Spinal cord (tissue), 10 donors: Measurements from ENCODE around the gene IFNE. TPM values are rescaled to one million over a fixed set of nuclear protein-coding genes. Genes with fewer than 3 reads are reported as not detected.

Experiments
- DNase-seq, 6 donors: peaks; one replicate each; pipeline versions ENCODE4 v3.0.0 to v3.0.0-alpha.2; 2013 to 2015; ENCODE audit warnings: low spot score in 6 of 6, low read depth in 4 of 6
- H3K27ac ChIP-seq: one replicate; pipeline ENCODE4 v1.5.1; 2013; ENCODE audit warnings: low read depth, low read length, control low read depth
- H3K27me3 ChIP-seq: one replicate; pipeline ENCODE4 v1.6.1; 2013; ENCODE audit warnings: low read length; ENCODE audit not compliant: control insufficient read depth, insufficient read depth
- H3K36me3 ChIP-seq: one replicate; pipeline ENCODE4 v1.6.1; 2013; ENCODE audit warnings: low read length; ENCODE audit not compliant: control insufficient read depth, insufficient read depth
- H3K4me1 ChIP-seq: one replicate; pipeline ENCODE4 v1.6.1; 2013; ENCODE audit warnings: low read length; ENCODE audit not compliant: control insufficient read depth, insufficient read depth
- H3K4me3 ChIP-seq: one replicate; pipeline ENCODE4 v1.5.1; 2013; ENCODE audit warnings: low read depth, low read length, control low read depth
- H3K9me3 ChIP-seq: one replicate; pipeline ENCODE4 v1.6.1; 2013; ENCODE audit warnings: low read length; ENCODE audit not compliant: control insufficient read depth, insufficient read depth
- WGBS: methylation state at CpG from one replicate; pipeline ENCODE4 v1.1.5; 2013; ENCODE audit warnings: missing lambda C conversion rate; ENCODE audit not compliant: insufficient coverage; 5-methylcytosine and 5-hydroxymethylcytosine counted together
- long read RNA-seq, 4 donors: transcript quantifications; one replicate each; lab custom pipeline, GENCODE V29; 2026
- polyA plus RNA-seq, 2 donors: library from polyadenylated mRNA; unstranded; fragments of 120-200 nt; gene quantifications; one replicate each; pipeline ENCODE4 v1.2.1, GENCODE V29; 2013; ENCODE audit not compliant: insufficient read length in 2 of 2
- total RNA-seq, 2 donors: library from RNA; depleted of rRNA in 1 of 2; stranded (reverse); fragments of 120-200 nt in 1 of 2; fragments of >200 nt in 1 of 2; gene quantifications; one replicate each; pipeline versions ENCODE4 v1.2.3 to v1.2.4, GENCODE V29; 2013 to 2014
- donor health status: healthy.

The IFNE gene
- total RNA-seq (not detected), polyA plus RNA-seq (under 1 TPM; 0.17 to 0.18 TPM)
- long read RNA-seq, donor 1, result 0 reads
- long read RNA-seq, donor 2, result 0 reads
- long read RNA-seq, donor 3, result 0 reads
- long read RNA-seq, donor 4, result 0 reads

GRCh38 chr9:21482213-21482612, at the start of gene IFNE:
IFNE (minus strand) TSS chr9:21482313; CDS start chr9:21481694, 619 bp downstream.
- Histone ChIP-seq H3K36me3 (no peaks in the 10 kb centered on the region), H3K27ac (no peak within 1 kb of the TSS), H3K9me3 (no peaks in the 10 kb centered on the region), H3K27me3 (no peaks in the 10 kb centered on the region), H3K4me1 (no peaks in the 10 kb centered on the region), H3K4me3 (no peak within 1 kb of the TSS)
- no peak for DNase-seq
- no CpG with 5 or more reads among the region's 2 CpGs for WGBS

GRCh38 chr9:21528123-21528808, 46.2 kb upstream of the IFNE start:
- no peak overlapping the region for H3K4me3 ChIP-seq
- H3K9me3 ChIP-seq, result peaks cover 1% of the 10 kb centered on the region
- no peak for DNase-seq
- H3K36me3 ChIP-seq, result no peaks in the 10 kb centered on the region
- H3K27ac ChIP-seq, result no peak overlapping the region
- H3K4me1 ChIP-seq, result no peaks in the 10 kb centered on the region
- H3K27me3 ChIP-seq, result no peaks in the 10 kb centered on the region
- WGBS, result 94% methylated on average over 7 of the region's 9 CpGs

GRCh38 chr9:21527579-21527978, 45.5 kb upstream of the IFNE start:
- H3K9me3 ChIP-seq, result peaks cover 1% of the 10 kb centered on the region
- 78% methylated on average over 2 of the region's 2 CpGs for WGBS
- no peak overlapping the region for H3K4me3 ChIP-seq
- H3K36me3 ChIP-seq, result no peaks in the 10 kb centered on the region
- no peaks in the 10 kb centered on the region for H3K4me1 ChIP-seq
- H3K27me3 ChIP-seq, result no peaks in the 10 kb centered on the region
- no peak for DNase-seq
- H3K27ac ChIP-seq, result no peak overlapping the region

GRCh38 chr9:21525174-21525573, 43.1 kb upstream of the IFNE start:
- Histone ChIP-seq H3K36me3 (no peaks in the 10 kb centered on the region), H3K27me3 (no peaks in the 10 kb centered on the region), H3K4me1 (no peaks in the 10 kb centered on the region), H3K4me3 (no peak overlapping the region), H3K27ac (no peak overlapping the region), H3K9me3 (peaks cover 4% of the 10 kb centered on the region)
- no CpG with 5 or more reads among the region's 5 CpGs for WGBS
- DNase-seq, result no peak

- DNase-seq, result no peak
- Histone ChIP-seq H3K9me3 (peaks cover 4% of the 10 kb centered on the region), H3K27ac (no peak overlapping the region), H3K36me3 (no peaks in the 10 kb centered on the region), H3K4me3 (no peak overlapping the region), H3K27me3 (no peaks in the 10 kb centered on the region), H3K4me1 (no peaks in the 10 kb centered on the region)
- 100% methylated on average over 1 of the region's 2 CpGs for WGBS
These were observed 42.2 kb upstream of the IFNE start for GRCh38 chr9:21524099-21524830.

GRCh38 chr9:21523021-21524014, 41.2 kb upstream of the IFNE start:
- no peaks in the 10 kb centered on the region for H3K36me3 ChIP-seq
- no peaks in the 10 kb centered on the region for H3K4me1 ChIP-seq
- H3K27me3 ChIP-seq, result no peaks in the 10 kb centered on the region
- no peak for DNase-seq
- H3K9me3 ChIP-seq, result peaks cover 2% of the 10 kb centered on the region
- no peak overlapping the region for H3K4me3 ChIP-seq
- WGBS, result 100% methylated on average over 1 of the region's 2 CpGs
- no peak overlapping the region for H3K27ac ChIP-seq

- H3K4me1 ChIP-seq, result no peaks in the 10 kb centered on the region
- H3K36me3 ChIP-seq, result no peaks in the 10 kb centered on the region
- H3K27me3 ChIP-seq, result no peaks in the 10 kb centered on the region
- no peak for DNase-seq
- no peak overlapping the region for H3K4me3 ChIP-seq
- WGBS, result no CpG with 5 or more reads among the region's 4 CpGs
- H3K27ac ChIP-seq, result no peak overlapping the region
- H3K9me3 ChIP-seq, result peaks cover 2% of the 10 kb centered on the region
These were observed 40.2 kb upstream of the IFNE start for GRCh38 chr9:21522348-21522747.

- no CpG with 5 or more reads among the region's 1 CpG for WGBS
- Histone ChIP-seq H3K27ac (no peak overlapping the region), H3K9me3 (peaks cover 2% of the 10 kb centered on the region), H3K27me3 (no peaks in the 10 kb centered on the region), H3K36me3 (no peaks in the 10 kb centered on the region), H3K4me1 (no peaks in the 10 kb centered on the region), H3K4me3 (no peak overlapping the region)
- no peak for DNase-seq
These were observed 39.3 kb upstream of the IFNE start for GRCh38 chr9:21521448-21521847.

GRCh38 chr9:21520501-21521228, 38.6 kb upstream of the IFNE start:
- Histone ChIP-seq H3K4me3 (no peak overlapping the region), H3K27ac (no peak overlapping the region), H3K27me3 (no peaks in the 10 kb centered on the region), H3K9me3 (peaks cover 2% of the 10 kb centered on the region), H3K4me1 (no peaks in the 10 kb centered on the region), H3K36me3 (no peaks in the 10 kb centered on the region)
- no CpG with 5 or more reads among the region's 5 CpGs for WGBS
- no peak for DNase-seq
